GM18519 (cell line): Measurements from ENCODE around the gene CNNM4.
"Not testable (repeated sequence)": the region's sequence is repeated elsewhere in the genome, so short reads cannot be mapped to it uniquely, and the experiment has no call there.

Experiments used
- ATAC-seq: cut with Tn5 transposase; IDR thresholded peaks from one replicate; pipeline ENCODE4 v1.9.1; 2021; ENCODE audit warnings: mild to moderate bottlenecking, moderate library complexity; ENCODE audit not compliant: unreplicated experiment, low FRiP score

Gene CNNM4

DNA sequence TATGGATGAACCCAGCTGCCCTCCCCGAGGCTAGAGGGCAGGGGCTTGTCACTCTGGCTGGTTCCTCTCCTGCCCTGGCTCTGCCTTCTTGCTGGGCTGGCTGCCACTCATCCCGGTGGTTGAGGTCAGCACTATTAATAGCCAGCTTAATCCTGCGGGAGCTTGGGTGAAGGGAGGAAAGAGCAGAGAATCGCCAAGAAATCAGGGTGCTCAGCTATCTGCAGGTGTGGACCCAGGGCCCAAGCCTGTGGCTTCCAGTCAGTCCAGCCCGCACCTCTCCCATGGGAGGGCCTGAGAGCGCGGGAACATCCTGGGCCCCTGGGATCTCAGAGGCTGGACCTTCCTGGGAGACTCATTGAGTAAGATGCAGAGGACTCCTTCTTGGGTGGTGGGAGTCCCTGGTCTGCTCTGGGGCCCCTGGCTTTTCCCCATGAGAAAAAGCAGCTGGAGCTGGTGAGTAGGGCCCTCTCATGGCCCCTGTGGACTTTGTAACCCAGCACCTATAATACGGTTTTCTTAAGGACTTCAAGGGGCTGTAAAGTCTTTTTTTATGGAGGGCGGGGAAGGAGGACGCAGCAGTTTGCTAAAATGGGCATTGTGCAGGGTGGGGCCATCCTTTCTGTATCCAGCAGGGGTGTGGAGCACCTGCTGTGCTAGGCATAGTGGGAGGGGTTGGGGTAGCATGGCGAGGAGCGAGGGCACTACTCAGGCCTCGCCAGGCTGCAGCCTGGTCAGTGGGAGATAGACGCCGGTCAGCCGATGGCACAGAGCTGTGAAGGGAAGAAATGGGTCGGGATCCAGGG is 27.9 kb downstream of the CNNM4 start:
- ATAC-seq, result no peak

DNA sequence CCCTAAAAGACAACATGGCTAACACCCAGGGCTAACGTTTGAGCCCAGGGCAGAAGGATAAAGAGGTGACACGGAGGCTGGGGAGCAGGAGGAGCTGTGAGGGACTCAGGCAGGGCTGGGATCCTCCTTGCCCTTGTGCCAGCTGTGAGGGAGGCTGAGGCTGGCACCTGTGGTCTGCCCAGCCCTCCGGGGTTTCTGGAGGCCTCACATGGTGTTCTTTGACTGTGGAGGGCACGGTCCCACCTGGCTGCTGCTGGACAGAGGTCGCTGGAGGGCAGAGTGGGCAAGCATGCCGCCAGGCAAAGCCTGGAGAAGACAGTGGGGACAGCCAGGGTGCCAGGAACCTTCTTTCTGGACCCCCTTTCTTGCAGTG is 28.5 kb downstream of the CNNM4 start:
- ATAC-seq, result no peak

DNA sequence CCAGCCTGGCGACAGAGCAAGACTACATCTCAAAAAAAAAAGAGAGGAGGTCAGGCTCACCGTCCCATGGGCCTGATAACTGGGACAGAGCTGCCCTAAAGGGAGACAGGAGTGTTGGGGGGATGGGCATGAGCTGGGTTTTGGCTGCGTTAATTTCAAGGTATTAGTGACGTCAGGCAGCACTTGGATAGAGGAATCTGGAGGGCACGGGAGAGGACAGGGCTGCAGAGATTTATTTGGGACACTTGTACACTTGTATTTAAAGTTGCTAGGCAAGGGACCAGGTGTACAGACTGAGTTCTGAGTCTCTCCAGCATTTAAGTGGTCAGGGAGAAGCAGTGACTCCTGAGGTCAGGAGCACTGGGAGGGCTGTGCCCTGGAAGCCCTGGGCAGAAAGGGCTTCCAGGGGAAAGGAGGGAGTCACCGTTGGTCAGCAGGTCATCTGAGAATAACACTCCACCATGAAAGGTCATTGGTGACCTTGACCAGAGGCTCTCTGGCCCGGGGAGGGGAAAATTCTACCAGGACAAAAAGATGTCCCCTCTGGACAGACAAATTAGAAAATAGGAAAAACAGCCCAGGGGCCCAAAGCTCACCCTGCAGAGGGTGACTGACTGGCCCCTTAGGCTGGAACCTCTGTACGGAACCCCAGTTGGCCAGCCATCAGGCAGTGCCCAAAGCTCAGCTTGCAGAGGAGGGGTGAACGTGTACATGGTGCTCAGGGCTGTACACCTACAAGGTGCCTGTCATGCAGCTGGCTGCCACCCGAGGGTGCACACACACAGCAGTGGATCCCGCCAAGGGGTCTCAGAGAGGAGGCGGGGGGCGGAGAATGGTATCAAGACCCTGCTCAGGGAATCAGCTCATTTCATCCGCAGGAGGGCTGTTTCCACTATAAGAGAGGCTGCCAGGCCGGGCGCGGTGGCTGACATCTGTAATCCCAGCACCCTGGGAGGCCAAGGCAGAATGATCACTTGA is 32.4 kb downstream of the CNNM4 start:
- no peak for ATAC-seq

DNA sequence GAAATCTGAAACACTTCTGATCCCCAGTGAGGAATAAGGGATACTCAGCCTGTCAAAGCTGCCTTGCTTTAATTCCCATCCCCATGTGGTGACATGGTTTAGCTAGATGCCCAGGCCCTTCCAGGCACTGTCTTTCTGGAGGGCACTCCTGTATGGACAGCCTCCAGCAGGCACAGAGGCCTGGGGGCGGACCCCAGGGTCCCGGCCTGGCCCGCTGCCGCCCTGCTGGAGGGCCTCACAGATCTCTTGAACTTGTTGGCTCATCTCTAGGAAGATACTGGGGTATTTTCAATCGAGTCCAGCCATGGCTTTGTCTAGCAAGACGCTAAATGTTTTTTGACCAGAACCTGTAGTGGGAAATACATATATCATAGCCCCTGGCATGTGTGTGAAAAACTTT is 34.4 kb downstream of the CNNM4 start:
- ATAC-seq, result no peak

DNA sequence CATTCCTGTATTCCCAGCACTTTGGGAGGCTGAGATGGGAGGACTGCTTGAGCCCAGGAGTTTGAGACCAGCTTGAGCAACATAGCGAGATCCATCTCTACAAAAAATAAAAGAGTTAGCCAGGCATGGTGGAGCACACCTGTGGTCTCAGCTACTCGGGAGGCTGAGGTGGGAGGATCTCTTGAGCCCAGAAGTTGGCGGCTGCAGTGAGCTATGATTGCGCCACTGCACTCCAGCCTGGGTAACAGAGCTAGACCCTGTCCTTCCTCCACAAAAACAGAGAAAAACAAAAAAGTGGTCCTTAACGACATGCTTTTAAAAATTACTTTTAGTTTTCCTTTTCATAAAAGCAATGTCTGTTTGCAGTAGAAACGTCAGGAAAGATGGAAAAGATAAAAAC is 35.8 kb downstream of the CNNM4 start:
- not testable (repeated sequence) for ATAC-seq

DNA sequence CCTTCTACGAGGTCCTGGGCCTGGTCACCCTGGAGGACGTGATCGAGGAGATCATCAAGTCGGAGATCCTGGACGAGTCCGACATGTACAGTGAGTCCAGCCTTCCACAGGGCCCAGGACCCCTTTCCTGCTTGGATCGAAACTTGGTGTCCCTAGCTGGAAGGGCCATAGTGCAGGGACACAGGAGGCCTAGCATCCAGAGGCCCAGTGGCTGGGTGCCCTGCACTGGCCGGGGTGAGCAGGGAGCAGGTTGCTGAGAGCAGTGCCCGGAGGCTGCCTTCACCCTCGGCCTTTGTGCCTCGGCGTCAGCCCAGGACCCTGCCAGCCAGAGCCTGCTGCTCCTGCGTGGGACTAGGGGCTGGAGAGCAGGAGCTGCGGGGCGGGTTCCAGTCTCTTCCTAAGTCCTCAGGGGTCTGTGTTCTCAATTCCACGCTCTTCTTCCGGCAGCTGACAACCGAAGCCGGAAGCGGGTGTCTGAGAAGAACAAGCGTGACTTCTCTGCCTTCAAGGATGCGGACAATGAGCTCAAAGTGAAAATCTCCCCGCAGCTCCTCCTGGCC is 36.4 kb downstream of the CNNM4 start:
- ATAC-seq, result no peak

DNA sequence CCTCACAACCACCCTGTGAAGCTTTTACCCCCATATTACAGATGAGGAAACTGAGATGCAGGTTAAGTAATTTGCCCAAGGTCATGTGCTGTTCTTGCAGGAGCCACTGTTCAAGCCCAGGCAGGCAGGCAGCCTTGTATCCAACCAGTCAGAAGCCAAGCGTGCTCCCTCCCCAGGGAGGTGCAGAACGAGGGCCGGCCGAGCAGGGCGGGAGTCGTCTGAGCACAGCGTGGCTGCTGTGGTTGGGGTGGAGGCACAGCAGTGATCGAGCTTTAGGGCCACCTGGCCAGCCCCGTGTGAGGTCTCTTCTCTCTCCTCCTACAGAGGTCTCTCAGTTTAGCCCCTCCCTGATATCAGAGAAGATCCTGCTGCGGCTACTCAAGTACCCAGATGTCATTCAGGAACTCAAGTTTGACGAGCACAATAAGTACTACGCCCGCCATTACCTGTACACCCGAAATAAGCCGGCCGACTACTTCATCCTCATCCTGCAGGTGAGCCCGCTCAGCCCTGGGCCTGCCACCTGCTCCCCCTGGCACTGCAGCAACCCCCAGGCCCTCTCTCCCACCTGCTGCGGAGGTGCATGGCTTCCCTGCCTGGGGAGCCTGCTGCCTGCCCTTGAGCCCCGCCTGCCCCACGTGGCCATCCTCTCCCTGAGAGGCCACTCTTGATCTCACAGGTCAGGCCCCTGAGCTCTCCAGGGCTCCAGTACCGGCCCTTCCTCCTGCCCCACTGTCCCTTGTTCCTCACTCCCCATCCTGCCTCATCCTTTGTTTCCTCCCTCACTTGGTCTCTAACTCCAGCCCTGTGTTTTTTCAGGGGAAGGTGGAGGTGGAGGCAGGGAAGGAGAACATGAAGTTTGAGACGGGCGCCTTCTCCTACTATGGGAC is 38.3 kb downstream of the CNNM4 start:
- no peak for ATAC-seq

DNA sequence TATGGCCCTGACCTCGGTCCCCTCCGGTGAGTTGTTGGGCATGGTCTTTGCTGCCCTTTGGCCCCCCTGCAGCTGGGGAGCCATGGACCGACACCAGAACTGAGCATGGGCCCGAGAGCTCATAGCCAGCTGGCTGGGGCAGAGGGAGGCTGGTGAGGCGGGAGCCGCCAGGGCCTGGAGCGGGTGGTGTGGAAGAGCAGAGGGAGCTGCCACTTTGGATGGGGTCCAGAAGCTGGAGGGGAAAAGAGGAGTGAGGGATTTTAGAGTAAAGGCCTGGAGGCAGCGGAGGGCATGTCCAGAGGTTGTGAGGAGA is 38.9 kb downstream of the CNNM4 start:
- no peak for ATAC-seq

DNA sequence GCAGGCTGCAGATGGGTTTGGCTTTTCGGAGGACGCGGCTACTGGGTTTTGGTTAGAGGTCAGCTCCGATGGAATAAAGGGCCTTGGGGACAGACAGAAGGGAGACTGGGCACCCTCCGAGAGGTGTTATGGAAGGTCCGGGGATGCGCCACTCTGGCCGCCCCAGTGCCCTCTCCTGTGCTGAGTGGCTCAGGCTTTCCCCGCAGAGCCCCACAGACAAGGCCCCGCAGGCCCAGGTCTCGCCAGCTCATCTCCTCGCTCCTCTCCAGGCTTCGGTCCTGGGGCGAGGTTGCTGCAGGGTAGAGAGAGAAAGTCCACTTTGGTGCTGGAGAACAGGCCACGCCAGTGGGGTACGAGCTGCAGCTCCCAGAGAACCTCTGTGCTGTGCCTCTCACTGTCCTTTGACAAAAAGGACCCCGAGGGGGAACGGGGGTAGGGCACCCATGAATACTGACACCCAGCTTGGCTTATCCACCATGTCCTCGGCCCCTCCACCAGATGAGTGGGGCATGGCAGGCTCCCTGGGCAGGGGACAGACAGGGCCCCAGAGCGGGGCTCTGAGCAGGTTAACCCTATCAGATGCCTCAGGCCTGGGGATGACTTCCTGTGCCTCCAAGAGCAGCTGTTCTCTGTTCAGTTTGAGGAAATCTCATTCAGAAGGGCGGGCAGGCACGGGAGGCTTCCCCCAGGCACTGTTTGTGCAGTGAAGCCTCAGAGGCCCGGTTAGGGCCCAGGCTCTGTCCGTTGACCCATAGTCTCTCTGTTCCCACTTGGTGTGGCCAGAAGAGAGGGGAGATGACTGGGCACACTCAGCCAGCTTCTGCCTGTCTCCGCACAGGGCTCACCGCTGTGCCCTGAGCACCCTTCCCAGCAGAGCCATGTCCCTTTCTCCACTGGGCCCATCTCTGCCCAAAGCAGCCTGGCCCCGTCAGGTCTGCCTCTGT is 39.6 kb downstream of the CNNM4 start:
- ATAC-seq, result no peak

DNA sequence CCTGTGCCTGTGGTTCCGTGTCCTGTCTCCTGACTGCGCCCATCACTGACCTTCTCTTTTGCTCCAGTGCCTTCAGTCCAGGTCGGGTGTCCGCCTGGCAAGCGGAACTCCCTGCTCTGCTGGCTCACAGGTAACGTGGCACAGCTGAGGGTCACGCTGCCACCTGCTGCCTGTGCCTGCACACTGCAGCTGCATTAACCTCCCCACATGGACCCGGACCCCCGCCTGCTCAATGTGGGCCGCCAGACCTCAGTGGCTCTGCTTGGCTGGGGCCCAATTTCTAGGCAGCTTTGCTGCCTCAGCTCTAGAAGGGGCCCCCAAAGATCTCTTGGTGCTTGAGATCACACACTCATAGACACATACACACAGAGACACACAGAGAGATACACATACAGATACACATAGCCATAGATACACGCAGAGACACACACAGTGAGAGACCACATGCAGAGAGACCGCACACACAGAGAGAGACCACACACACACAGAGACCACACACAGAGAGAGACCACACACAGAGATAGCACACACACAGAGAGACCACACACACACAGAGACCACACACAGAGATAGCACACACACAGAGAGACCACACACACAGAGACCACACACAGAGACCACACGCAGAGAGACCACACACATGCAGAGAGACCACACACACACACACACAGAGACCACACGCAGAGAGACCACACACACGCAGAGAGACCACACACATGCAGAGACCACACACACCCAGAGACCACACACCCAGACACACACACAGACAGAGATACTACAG is 40.5 kb downstream of the CNNM4 start:
- no peak for ATAC-seq

DNA sequence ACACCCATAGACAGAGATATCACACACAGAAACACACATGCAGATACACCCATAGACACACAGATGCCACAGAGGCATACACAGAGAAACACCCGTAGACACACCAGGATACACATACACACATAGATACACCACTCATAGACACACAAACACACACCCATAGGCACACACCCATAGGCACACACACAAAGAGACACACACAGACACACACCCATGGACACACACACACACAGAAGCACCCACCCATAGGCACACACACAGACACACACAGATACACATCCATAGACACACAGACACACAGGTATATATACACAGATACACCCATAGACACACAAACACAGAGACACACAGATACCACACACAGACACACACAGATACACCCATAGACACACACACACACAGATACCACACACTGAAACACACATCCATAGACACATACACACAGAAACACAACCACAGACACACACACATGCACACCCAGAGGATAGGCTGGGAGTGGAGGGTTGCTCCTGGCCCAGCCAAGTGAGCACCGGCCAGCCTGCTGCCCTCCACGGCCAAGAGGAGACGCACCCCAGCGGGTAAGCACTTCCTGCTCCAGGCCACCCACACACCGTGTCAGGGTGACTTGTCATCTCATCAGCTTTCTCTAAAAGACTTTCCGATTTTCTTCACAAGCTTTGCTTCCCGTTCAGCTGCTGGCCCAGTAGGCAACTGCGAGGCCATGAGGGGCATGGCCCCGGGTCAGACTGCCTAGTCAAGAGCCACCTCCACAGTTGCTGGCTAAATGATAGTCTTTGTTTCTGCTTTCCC is 41.3 kb downstream of the CNNM4 start:
- no peak for ATAC-seq

DNA sequence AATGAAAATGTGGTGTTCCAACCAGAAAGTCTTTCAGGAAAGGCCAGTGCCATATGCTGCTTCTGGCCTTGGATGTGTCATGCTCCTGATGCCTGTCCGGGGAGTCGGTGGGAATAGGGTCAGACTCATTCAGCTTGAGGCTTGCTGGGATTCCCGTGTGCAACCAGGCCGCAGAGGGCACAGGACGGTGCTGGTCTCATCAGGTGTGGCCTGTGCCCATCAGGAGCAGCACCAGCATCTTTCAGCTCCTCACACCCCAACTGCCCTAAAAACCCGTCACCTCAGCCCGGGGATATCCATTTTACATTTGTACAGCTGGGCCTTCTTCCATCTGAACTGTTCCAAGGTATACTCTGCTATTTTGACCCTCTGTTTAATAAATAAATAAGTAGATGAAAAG is 42.0 kb downstream of the CNNM4 start:
- ATAC-seq, result no peak

DNA sequence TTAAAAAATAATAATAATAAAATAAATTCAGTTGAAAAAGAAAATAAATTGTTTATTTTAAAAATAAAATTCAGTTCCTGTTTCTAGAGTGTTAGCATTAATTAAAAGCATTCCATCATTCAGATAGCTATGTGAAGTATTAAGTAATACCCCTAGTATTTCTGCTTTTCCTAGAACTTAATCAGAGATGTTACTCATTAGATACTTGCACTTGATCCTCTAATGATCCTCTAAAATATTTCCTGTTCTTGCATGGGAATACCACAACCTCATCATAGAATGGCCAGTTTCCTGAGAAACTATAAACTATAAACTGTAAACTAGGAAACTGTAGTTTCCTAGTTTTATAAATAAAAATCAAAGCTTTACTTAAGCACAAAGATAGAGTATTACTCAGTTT is 44.3 kb downstream of the CNNM4 start:
- no peak for ATAC-seq

DNA sequence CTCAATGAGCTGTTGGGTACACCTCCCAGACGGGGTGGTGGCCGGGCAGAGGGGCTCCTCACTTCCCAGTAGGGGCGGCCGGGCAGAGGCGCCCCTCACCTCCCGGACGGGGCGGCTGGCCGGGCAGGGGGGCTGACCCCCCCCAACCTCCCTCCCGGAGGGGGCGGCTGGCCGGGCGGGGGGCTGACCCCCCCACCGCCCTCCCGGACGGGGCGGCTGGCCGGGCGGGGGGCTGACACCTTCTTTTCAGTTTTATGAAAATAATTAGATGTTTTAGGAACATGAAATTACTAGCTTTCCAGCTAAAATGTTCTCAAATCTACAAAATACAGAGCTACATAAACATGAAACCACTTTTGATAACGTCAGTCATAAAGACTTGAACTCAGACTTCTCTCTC is 45.2 kb downstream of the CNNM4 start:
- ATAC-seq, result not testable (repeated sequence)

DNA sequence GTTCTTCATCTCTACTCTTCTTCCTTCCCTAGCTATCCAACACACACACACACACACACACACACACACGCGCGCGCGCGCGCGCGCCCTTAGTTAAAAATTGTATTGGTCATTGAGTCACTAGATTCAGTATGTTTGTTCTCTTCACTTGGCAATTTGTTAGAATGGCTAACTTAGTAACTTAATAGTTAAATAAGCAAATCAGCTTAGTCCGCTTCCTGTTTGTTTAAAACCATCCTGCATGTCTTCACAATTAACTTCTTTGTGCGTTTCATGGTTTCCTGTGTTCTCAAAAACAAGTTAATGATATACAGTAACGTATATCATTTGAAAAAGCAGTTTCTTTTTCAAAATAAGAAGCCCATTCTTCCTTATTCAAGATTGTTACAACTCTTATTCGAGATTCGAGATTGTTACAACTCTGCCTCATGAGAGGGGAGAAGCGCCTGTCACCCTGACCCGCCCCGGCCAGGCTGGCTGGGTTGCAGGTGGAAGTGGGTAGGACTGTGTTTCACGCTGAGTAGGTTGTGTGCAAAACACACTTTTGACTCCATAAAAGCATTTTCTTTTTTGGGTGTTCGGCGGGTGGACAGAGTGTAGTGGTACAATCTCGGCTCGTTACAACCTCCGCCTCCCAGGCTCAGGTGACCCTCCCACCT is 45.9 kb downstream of the CNNM4 start:
- no peak for ATAC-seq

DNA sequence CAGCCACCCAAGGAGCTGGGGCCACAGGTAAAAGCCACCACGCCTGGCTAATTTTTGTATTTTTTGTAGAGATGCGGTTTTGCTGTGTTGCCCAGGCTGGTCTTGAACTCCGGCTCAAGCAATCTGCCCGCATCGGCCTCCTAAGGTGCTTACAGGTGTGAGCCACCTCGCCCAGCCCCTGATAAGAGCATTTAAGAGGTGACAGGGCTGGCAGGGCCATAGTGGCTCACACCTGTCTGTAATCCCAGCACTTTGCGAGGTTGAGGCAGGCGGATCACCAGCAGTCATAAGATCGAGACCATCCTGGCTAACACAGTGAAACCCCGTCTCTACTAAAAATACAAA is 46.4 kb downstream of the CNNM4 start:
- ATAC-seq, result no peak

DNA sequence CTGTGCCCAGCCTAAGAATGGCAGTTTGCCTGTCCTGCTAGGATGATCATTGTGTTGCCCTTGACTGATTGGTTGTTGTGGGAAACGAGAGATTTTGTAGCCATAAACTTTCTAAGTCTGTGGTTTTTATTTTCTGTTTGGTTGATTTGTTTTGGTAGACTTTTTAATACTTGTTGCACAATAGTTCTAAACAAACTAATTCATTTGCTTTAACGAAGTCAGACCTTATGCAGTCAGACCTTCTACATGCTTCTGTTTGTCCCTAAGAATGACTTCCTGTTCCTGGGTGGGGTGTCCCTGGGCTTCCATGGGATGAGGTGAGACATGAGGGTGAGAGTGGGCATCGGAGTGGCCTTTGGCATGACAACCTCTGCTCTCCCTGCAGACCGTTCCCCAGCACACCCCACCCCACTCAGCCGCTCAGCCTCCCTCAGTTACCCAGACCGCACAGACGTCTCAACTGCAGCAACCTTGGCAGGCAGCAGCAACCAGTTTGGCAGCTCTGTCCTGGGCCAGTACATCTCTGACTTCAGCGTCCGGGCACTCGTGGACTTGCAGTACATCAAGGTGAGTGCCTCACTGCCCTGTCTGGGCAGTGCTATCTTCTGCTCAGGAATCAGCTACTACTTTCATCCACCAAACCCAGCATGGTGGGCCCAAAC is 47.6 kb downstream of the CNNM4 start:
- no peak for ATAC-seq
